H9 (cell line): ENCODE data around the gene SSBP3. TPM values are rescaled to one million over a fixed set of nuclear protein-coding genes. Genes with fewer than 3 reads are reported as not detected.

ENCODE experiments used
- DNase-seq: peaks from one replicate; pipeline ENCODE4 v3.0.0-alpha.2; 2017
- H2AFZ ChIP-seq: one replicate; pipeline ENCODE4 v1.6.1; 2013; ENCODE audit warnings: mild to moderate bottlenecking, low read length, control low read depth, moderate library complexity
- H2AK5ac ChIP-seq: 2 replicates; pipeline ENCODE4 v1.6.1; 2013; ENCODE audit warnings: low read length, control low read depth, mixed read lengths; ENCODE audit not compliant: insufficient read length
- H2BK120ac ChIP-seq: one replicate; pipeline ENCODE4 v1.6.1; 2013; ENCODE audit warnings: low read depth, mild to moderate bottlenecking, low read length, control low read depth, inconsistent platforms; ENCODE audit not compliant: poor library complexity, severe bottlenecking
- H2BK12ac ChIP-seq: 2 replicates; pipeline ENCODE4 v1.6.1; 2013; ENCODE audit warnings: low read length, control low read depth, mixed read lengths, low read depth; ENCODE audit not compliant: insufficient read length
- H2BK15ac ChIP-seq: 2 replicates; pipeline ENCODE4 v1.6.1; 2013; ENCODE audit warnings: low read depth, low read length, control low read depth
- H2BK20ac ChIP-seq: one replicate; pipeline ENCODE4 v1.6.1; 2013; ENCODE audit warnings: low read depth, mild to moderate bottlenecking, low read length, control low read depth, inconsistent platforms; ENCODE audit not compliant: poor library complexity, severe bottlenecking
- H2BK5ac ChIP-seq: 2 replicates; pipeline ENCODE4 v1.6.1; 2013; ENCODE audit warnings: low read length, control low read depth, mixed read lengths; ENCODE audit not compliant: insufficient read length
- H3K14ac ChIP-seq: 2 replicates; pipeline ENCODE4 v1.6.1; 2013; ENCODE audit warnings: low read length, control low read depth; ENCODE audit not compliant: insufficient read depth
- H3K18ac ChIP-seq: 2 replicates; pipeline ENCODE4 v1.6.1; 2013; ENCODE audit warnings: low read depth, mild to moderate bottlenecking, mixed read lengths, low read length, control low read depth; ENCODE audit not compliant: insufficient read length
- H3K23ac ChIP-seq: 2 replicates; pipeline ENCODE4 v1.6.1; 2013; ENCODE audit warnings: low read length, control low read depth, mixed read lengths, low read depth; ENCODE audit not compliant: insufficient read length
- H3K23me2 ChIP-seq: 2 replicates; pipeline ENCODE4 v1.6.1; 2013; ENCODE audit warnings: low read depth, mild to moderate bottlenecking, mixed read lengths, low read length, control low read depth; ENCODE audit not compliant: insufficient read length, poor library complexity, severe bottlenecking
- H3K27ac ChIP-seq: 2 replicates; pipeline ENCODE4 v1.5.1; 2013; ENCODE audit warnings: low read length, control low read depth, mixed read lengths, low read depth; ENCODE audit not compliant: insufficient read length
- H3K27me3 ChIP-seq: 2 replicates; pipeline ENCODE4 v1.6.1; 2013; ENCODE audit warnings: low read length, control low read depth, inconsistent platforms; ENCODE audit not compliant: insufficient read depth
- H3K4ac ChIP-seq: 2 replicates; pipeline ENCODE4 v1.6.1; 2013; ENCODE audit warnings: low read depth, mild to moderate bottlenecking, control low read depth, inconsistent platforms, low read length, moderate library complexity
- H3K4me1 ChIP-seq: 2 replicates; pipeline ENCODE4 v1.6.1; 2013; ENCODE audit warnings: low read length, control low read depth, inconsistent platforms; ENCODE audit not compliant: insufficient read depth
- H3K4me2 ChIP-seq: 2 replicates; pipeline ENCODE4 v1.6.1; 2013; ENCODE audit warnings: low read length, control low read depth, mixed read lengths; ENCODE audit not compliant: insufficient read length, insufficient read depth
- H3K56ac ChIP-seq: 2 replicates; pipeline ENCODE4 v1.6.1; 2013; ENCODE audit warnings: low read depth, mild to moderate bottlenecking, mixed read lengths, low read length, control low read depth; ENCODE audit not compliant: insufficient read length
- H3K79me1 ChIP-seq: 2 replicates; pipeline ENCODE4 v1.6.1; 2013; ENCODE audit warnings: low read depth, mild to moderate bottlenecking, moderate library complexity, low read length, control low read depth, inconsistent platforms; ENCODE audit not compliant: insufficient read depth, poor library complexity, severe bottlenecking
- H3K79me2 ChIP-seq: 2 replicates; pipeline ENCODE4 v1.6.1; 2013; ENCODE audit warnings: low read length, control low read depth, inconsistent platforms; ENCODE audit not compliant: insufficient read depth
- H3K9ac ChIP-seq: 2 replicates; pipeline ENCODE4 v1.6.1; 2013; ENCODE audit warnings: low read length, control low read depth, mixed read lengths; ENCODE audit not compliant: insufficient read length; ENCODE audit errors: extremely low read depth
- H3K9me3 ChIP-seq: one replicate; pipeline ENCODE4 v1.6.1; 2013; ENCODE audit warnings: low read depth, low read length, inconsistent platforms; ENCODE audit not compliant: control insufficient read depth
- H3T11ph ChIP-seq: one replicate; pipeline ENCODE4 v1.6.1; 2013; ENCODE audit warnings: mild to moderate bottlenecking, low read length, control low read depth, inconsistent platforms
- H4K20me1 ChIP-seq: one replicate; pipeline ENCODE4 v1.6.1; 2013; ENCODE audit not compliant: control insufficient read depth, insufficient read length, insufficient read depth
- H4K5ac ChIP-seq: 2 replicates; pipeline ENCODE4 v1.6.1; 2013; ENCODE audit warnings: low read depth, mild to moderate bottlenecking, mixed read lengths, low read length, control low read depth; ENCODE audit not compliant: insufficient read length
- H4K8ac ChIP-seq: replicated peaks from 2 replicates; pipeline ENCODE4 v1.6.1; 2013; ENCODE audit warnings: low read length, control low read depth, mixed read lengths, low read depth; ENCODE audit not compliant: insufficient read length
- H4K91ac ChIP-seq: 2 replicates; pipeline ENCODE4 v1.6.1; 2013; ENCODE audit warnings: low read depth, mild to moderate bottlenecking, moderate library complexity, mixed read lengths, low read length, control low read depth; ENCODE audit not compliant: insufficient read length
- H3K27ac Mint-ChIP-seq, 3 experiments: 2 replicates in 2 of 3; 3 replicates in 1 of 3; pipeline ENCODE4 v1.8.0; 2020 to 2021; ENCODE audit warnings: mixed read lengths in 3 of 3, mild to moderate bottlenecking in 1 of 3, moderate library complexity in 1 of 3
- H3K27me3 Mint-ChIP-seq: 2 replicates; pipeline ENCODE4 v1.8.0; 2021; ENCODE audit warnings: low read depth, mild to moderate bottlenecking, moderate library complexity, mixed read lengths
- H3K36me3 Mint-ChIP-seq, 3 experiments: 2 replicates in 2 of 3; 3 replicates in 1 of 3; pipeline ENCODE4 v1.8.0; 2020 to 2021; ENCODE audit warnings: low read depth in 3 of 3, mixed read lengths in 3 of 3; ENCODE audit not compliant: insufficient read depth in 1 of 3
- H3K4me1 Mint-ChIP-seq, 2 experiments: 2 replicates each; pipeline ENCODE4 v1.8.0; 2020; ENCODE audit warnings: mixed read lengths in 2 of 2
- H3K4me3 Mint-ChIP-seq, 2 experiments: 2 replicates in 1 of 2; 3 replicates in 1 of 2; pipeline ENCODE4 v1.8.0; 2020 to 2021; ENCODE audit warnings: mild to moderate bottlenecking in 2 of 2, mixed read lengths in 2 of 2, moderate library complexity in 1 of 2
- H3K9me3 Mint-ChIP-seq, 2 experiments: 2 replicates in 1 of 2; 3 replicates in 1 of 2; pipeline ENCODE4 v1.8.0; 2020; ENCODE audit warnings: mild to moderate bottlenecking in 2 of 2, mixed read lengths in 2 of 2, moderate library complexity in 1 of 2
- CTCF ChIP-seq: fragments of 200-600 bp; sonication (generic); conservative IDR thresholded peaks from 3 replicates; pipeline ENCODE4 v1.8.0; 2021; ENCODE audit warnings: antibody characterized with exemption, mild to moderate bottlenecking
- WGBS: extraction: QIAGEN DNeasy Blood & Tissue Kit; methylation state at CpG from one replicate; pipeline ENCODE4 v1.1.7; 2013; ENCODE audit warnings: missing lambda C conversion rate, low lambda C conversion rate, mixed read lengths; ENCODE audit not compliant: insufficient read length; ENCODE audit errors: extremely low coverage; 5-methylcytosine and 5-hydroxymethylcytosine counted together
- total RNA-seq: library from RNA; stranded (reverse); gene quantifications from 2 replicates; pipeline ENCODE4 v1.2.1, GENCODE V29; 2021

The SSBP3 gene
- total RNA-seq, 1 experiment from 2014 or later: 126 TPM

- no CpG with 5 or more reads among the region's 15 CpGs for WGBS
- no peak for DNase-seq
- Histone ChIP-seq H2BK12ac (no peak overlapping the region), H3K27ac (no peak overlapping the region), H3T11ph (no peak overlapping the region), H4K20me1 (peaks cover 2% of the 10 kb centered on the region), H2AK5ac (no peak overlapping the region), H3K4ac (no peak overlapping the region), H4K8ac (no peak overlapping the region), H3K4me2 (no peak overlapping the region), H3K23me2 (no peaks in the 10 kb centered on the region), H3K23ac (no peak overlapping the region), H3K79me2 (peaks cover 20% of the 10 kb centered on the region), H3K56ac (no peak overlapping the region), H2BK20ac (no peak overlapping the region), H2BK15ac (no peak overlapping the region), H3K9me3 (no peaks in the 10 kb centered on the region), H3K14ac (no peak overlapping the region), H3K4me1 (peaks cover 2% of the 10 kb centered on the region; the same call in 1 of the 2 replicates), H2AFZ (no peak overlapping the region), H3K9ac (no peak overlapping the region), H3K27me3 (no peaks in the 10 kb centered on the region), H2BK5ac (no peak overlapping the region), H4K5ac (no peak overlapping the region), H3K79me1 (peaks cover 4% of the 10 kb centered on the region), H3K18ac (no peak overlapping the region), H2BK120ac (no peak overlapping the region), H4K91ac (no peak overlapping the region)
- no peaks in the 10 kb centered on the region for H3K9me3 Mint-ChIP-seq
- H3K27me3 Mint-ChIP-seq: no peaks in the 10 kb centered on the region
- peaks cover 29 to 40% of the 10 kb centered on the region in 2 experiments for H3K4me1 Mint-ChIP-seq
- no peak overlapping the region for H3K4me3 Mint-ChIP-seq
- no peak for TF ChIP-seq CTCF
- H3K27ac Mint-ChIP-seq: peak overlapping the region; percentile 63 to 87 (median 85); a peak in 6 of 7 replicates
- H3K36me3 Mint-ChIP-seq: peaks cover 28 to 65% (median 63%) of the 10 kb centered on the region in 3 experiments
Observed at GRCh38 chr1:54391450-54392209, 14.6 kb downstream of the SSBP3 start.
